ENCODE data around the gene RTL1. TPM values are rescaled to one million over a fixed set of nuclear protein-coding genes. Genes with fewer than 3 reads are reported as not detected.

The RTL1 gene
- total and polyA plus RNA-seq, 2 donors (not counting 1 experiment from before 2014, with no cell fraction given) = not detected

- Histone ChIP-seq H4K20me1 (ENCODE audit: control insufficient read depth, extremely low read depth, insufficient read depth, low read length) (no peaks in the 10 kb centered on the region), H3K4me1 (ENCODE audit: control insufficient read depth, extremely low read depth, insufficient read depth, low read length) (no peaks in the 10 kb centered on the region), H3K9ac (ENCODE audit: insufficient read depth, low read length) (no peak overlapping the region), H3K27ac (ENCODE audit: insufficient read depth, low read length) (no peak overlapping the region), H3K79me2 (ENCODE audit: control insufficient read depth, insufficient read depth, low read length) (peaks cover 7% of the 10 kb centered on the region), H2AFZ (ENCODE audit: low read length) (no peak overlapping the region), H3K4me2 (ENCODE audit: extremely low read depth, insufficient read depth, low read length) (no peak overlapping the region), H3K27me3 (ENCODE audit: control insufficient read depth, insufficient read depth, low read length) (no peaks in the 10 kb centered on the region), H3K4me3 (replicated peaks in 1 of 4; ENCODE audit: control extremely low read depth in 1 of 4, insufficient read depth in 1 of 4, low read depth in 3 of 4, low read length in 4 of 4) (no peak overlapping the region), H3K9me3 (ENCODE audit: control insufficient read depth, insufficient read depth, low read depth, low read length) (no peaks in the 10 kb centered on the region), H3K36me3 (ENCODE audit: control insufficient read depth, insufficient read depth, low read length) (peaks cover 5% of the 10 kb centered on the region)
- TF ChIP-seq EZH2 (IDR thresholded peaks at IDR 0.05; ENCODE audit: low read length, missing control alignments) (no peak), CTCF (conservative IDR thresholded peaks at IDR 0.05 in 1 of 2, IDR thresholded peaks at IDR 0.05 in 1 of 2; ENCODE audit: low read depth in 1 of 2, low read length in 2 of 2) (no peak)
- DNase-seq (ENCODE audit: low read depth in 2 of 2) = peak in 1 of 2 donors; percentile 36
Measured at GRCh38 chr14:100861188-100861936, 42.2 kb downstream of the RTL1 start.

DNA sequence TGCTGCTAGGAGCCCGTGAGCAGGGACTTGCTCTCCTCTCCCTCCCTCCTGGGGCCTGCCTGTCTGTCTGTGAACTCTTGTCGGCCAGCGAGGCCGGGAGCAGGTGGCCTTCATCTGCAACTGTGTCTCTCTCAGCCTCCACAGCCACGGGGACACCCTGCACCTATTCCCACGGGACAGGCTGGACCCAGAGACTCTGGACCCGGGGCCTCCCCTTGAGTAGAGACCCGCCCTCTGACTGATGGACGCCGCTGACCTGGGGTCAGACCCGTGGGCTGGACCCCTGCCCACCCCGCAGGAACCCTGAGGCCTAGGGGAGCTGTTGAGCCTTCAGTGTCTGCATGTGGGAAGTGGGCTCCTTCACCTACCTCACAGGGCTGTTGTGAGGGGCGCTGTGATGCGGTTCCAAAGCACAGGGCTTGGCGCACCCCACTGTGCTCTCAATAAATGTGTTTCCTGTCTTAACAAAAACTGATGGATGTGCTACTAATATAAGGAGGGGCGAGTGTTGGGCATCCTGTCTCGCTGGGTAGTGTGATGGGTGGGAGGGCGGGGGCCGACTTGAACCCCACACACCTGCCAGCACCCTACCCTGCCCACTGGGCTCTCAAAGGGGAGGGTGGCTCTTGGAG lies 42.9 kb downstream of the RTL1 start:
- Histone ChIP-seq H3K4me3 (replicated peaks in 1 of 4; ENCODE audit: control extremely low read depth in 1 of 4, insufficient read depth in 1 of 4, low read depth in 3 of 4, low read length in 4 of 4) (no peak overlapping the region), H3K27ac (ENCODE audit: insufficient read depth, low read length) (no peak overlapping the region), H3K79me2 (ENCODE audit: control insufficient read depth, insufficient read depth, low read length) (peaks cover 10% of the 10 kb centered on the region), H3K4me1 (ENCODE audit: control insufficient read depth, extremely low read depth, insufficient read depth, low read length) (no peaks in the 10 kb centered on the region), H3K36me3 (ENCODE audit: control insufficient read depth, insufficient read depth, low read length) (peaks cover 4% of the 10 kb centered on the region), H3K9me3 (ENCODE audit: control insufficient read depth, insufficient read depth, low read depth, low read length) (no peaks in the 10 kb centered on the region), H2AFZ (ENCODE audit: low read length) (no peak overlapping the region), H3K27me3 (ENCODE audit: control insufficient read depth, insufficient read depth, low read length) (no peaks in the 10 kb centered on the region), H3K9ac (ENCODE audit: insufficient read depth, low read length) (no peak overlapping the region), H3K4me2 (ENCODE audit: extremely low read depth, insufficient read depth, low read length) (no peak overlapping the region), H4K20me1 (ENCODE audit: control insufficient read depth, extremely low read depth, insufficient read depth, low read length) (no peaks in the 10 kb centered on the region)
- TF ChIP-seq CTCF (conservative IDR thresholded peaks at IDR 0.05 in 1 of 2, IDR thresholded peaks at IDR 0.05 in 1 of 2; ENCODE audit: low read depth in 1 of 2, low read length in 2 of 2) (no peak), EZH2 (IDR thresholded peaks at IDR 0.05; ENCODE audit: low read length, missing control alignments) (no peak)
- no peak for DNase-seq (ENCODE audit: low read depth in 2 of 2)

DNA sequence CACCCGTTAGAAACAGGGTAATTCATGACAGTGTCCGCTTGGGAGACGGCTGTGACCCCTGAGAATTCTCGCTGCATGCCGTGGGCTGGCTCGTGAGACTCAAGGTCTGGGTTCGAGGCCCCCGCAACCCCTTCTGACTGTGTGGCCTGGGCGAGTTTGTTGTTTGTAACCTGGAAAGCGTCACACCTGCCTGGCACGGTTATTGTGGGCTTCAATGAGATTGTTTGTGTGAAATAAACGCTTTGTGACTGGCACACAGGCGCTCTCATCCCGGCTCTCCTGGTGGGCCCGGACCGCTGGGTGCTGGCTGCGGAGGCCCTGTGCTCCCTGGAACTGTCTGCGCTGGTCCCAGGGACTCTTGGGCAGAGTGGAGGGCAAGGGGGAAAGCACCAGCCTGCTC lies 43.7 kb downstream of the RTL1 start:
- Histone ChIP-seq H3K79me2 (ENCODE audit: control insufficient read depth, insufficient read depth, low read length) (peaks cover 13% of the 10 kb centered on the region), H3K4me3 (replicated peaks in 1 of 4; ENCODE audit: control extremely low read depth in 1 of 4, insufficient read depth in 1 of 4, low read depth in 3 of 4, low read length in 4 of 4) (no peak overlapping the region), H3K4me2 (ENCODE audit: extremely low read depth, insufficient read depth, low read length) (no peak overlapping the region), H2AFZ (ENCODE audit: low read length) (no peak overlapping the region), H3K9me3 (ENCODE audit: control insufficient read depth, insufficient read depth, low read depth, low read length) (no peaks in the 10 kb centered on the region), H3K27ac (ENCODE audit: insufficient read depth, low read length) (no peak overlapping the region), H3K4me1 (ENCODE audit: control insufficient read depth, extremely low read depth, insufficient read depth, low read length) (no peaks in the 10 kb centered on the region), H4K20me1 (ENCODE audit: control insufficient read depth, extremely low read depth, insufficient read depth, low read length) (no peaks in the 10 kb centered on the region), H3K9ac (ENCODE audit: insufficient read depth, low read length) (no peak overlapping the region), H3K36me3 (ENCODE audit: control insufficient read depth, insufficient read depth, low read length) (peaks cover 2% of the 10 kb centered on the region), H3K27me3 (ENCODE audit: control insufficient read depth, insufficient read depth, low read length) (no peaks in the 10 kb centered on the region)
- no peak for DNase-seq (ENCODE audit: low read depth in 2 of 2)
- TF ChIP-seq CTCF (conservative IDR thresholded peaks at IDR 0.05 in 1 of 2, IDR thresholded peaks at IDR 0.05 in 1 of 2; ENCODE audit: low read depth in 1 of 2, low read length in 2 of 2) (no peak), EZH2 (IDR thresholded peaks at IDR 0.05; ENCODE audit: low read length, missing control alignments) (no peak)

Measured in fibroblast of lung (primary cell).